G401 (cell line): Measurements from ENCODE around the gene FAM222A. TPM values are rescaled to one million over a fixed set of nuclear protein-coding genes. Genes with fewer than 3 reads are reported as not detected.

Source experiments
- DNase-seq: peaks from one replicate; pipeline ENCODE4 v3.0.0-alpha.2; 2015; ENCODE audit warnings: low spot score
- in situ Hi-C: cut with HindIII; loops from 2 replicates; pipeline ENCODE4 v1.10.0; 2016; ENCODE audit warnings: low sequenced_read_pairs, mixed read lengths
- total RNA-seq: library from RNA; depleted of rRNA; stranded (reverse); fragments of >200 nt; shearing (Covaris generic); gene quantifications from 2 replicates; pipeline ENCODE4 v1.2.3, GENCODE V29; 2014

The FAM222A gene
- total RNA-seq, 1 experiment from 2014 or later: 4.0 TPM

DNA sequence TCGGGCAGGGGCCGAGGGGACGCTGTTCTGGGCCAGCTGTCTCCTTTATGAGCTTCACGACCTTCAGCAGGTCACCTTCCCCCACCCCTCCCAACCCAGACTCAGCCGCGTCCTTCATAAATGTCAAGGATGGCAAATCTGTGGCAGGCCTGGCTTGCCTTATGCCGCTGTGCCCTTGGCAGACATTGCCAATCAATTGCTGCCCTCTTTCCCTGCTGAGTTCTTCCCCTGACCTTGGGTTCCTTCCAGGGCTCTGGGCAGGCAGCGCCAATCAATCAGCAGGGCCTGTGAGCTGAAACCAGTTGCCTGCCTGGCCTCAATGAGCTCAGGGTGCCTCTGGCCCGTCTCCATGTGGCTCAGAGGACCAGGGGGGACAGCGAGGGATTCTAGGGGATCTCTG is 7.7 kb downstream of the FAM222A start:
- DNase-seq: peak; percentile 16
- in situ Hi-C loops: no loop called here

DNA sequence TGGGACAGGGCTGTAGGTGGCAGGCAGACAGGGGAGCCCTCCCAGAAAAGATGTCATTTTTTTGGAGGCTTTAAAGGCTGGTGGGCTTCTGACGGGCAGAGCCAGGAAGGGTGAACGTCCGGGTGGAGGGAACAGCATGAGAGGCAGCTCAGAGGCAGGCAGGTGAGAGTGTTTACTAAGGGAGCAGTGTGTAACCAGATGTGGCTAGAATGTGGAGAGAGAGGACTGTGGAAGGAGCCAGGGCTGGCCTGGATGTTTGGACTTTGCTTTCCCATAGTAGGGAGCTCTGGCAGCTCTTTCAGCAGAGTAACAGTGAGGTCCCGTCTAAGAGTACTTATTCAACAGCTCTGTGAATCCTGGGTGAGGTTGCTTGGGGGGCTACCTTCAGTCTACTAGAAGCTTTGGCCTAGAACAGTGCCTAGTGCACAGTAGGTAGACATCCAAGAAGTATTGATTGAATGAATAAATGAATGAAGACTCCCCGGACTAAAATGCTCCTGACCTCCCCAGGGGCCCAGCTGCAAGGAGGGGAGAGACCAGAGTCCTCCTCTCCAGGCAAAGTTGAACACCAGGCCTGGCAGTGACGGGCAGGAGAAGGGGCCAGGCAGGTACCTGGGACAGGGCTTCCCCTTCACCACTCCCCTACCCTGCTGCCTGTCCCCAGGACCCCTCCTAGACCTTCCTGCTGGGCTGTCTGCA is 8.5 kb downstream of the FAM222A start:
- DNase-seq: no peak
- in situ Hi-C loops: no loop called here

DNA sequence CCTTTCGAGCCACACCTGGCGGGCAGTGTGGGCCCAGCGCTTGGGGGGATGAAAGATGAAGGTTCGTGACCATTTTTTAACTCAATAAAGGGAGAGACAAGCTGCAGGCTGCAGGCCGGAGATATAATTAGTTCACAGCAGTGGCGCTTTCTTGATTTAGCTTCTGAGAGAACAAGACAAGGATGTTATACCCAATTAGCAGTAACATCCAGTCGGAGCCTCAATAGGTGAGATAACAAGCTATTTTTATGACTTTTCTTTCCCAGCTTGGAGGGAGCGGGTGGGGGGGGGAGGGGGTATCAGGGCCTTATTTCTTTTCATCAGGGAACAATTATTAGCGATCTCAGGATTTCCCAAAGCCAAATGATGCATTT is 9.1 kb downstream of the FAM222A start:
- in situ Hi-C loops: no loop called here

DNA sequence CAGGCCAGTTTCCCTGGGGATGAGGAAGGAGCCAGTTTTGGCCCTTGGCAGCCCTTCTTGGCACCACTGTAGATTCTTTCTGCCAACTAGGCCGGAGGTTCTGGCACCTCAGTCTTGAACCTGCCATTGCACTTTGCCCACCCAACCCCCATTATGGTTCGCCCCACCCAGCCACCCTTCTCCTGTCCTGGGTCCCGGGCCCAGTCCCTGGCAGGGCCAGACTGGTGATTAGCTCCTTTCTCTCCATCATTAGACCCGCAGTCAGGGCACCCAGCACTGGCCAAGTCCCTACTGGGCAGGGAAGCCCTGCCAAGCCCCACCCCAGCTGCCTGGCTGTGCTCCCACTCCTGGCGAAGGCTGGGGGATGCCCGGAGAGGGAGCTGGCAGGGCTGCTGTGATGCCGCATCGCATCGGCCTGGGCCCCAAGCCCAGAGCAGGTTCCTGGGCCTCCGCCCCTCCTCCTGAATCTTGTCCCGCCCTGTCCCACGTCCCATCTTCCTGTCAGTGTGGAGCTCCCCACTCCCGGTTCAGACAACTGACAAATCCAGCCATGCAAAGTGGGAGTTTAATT is 9.8 kb downstream of the FAM222A start:
- in situ Hi-C loops: no loop called here
- DNase-seq: peak; percentile 73

More for the DNA sequence above, 9.1 kb downstream of the FAM222A start:
- peak; percentile 21 for DNase-seq

DNA sequence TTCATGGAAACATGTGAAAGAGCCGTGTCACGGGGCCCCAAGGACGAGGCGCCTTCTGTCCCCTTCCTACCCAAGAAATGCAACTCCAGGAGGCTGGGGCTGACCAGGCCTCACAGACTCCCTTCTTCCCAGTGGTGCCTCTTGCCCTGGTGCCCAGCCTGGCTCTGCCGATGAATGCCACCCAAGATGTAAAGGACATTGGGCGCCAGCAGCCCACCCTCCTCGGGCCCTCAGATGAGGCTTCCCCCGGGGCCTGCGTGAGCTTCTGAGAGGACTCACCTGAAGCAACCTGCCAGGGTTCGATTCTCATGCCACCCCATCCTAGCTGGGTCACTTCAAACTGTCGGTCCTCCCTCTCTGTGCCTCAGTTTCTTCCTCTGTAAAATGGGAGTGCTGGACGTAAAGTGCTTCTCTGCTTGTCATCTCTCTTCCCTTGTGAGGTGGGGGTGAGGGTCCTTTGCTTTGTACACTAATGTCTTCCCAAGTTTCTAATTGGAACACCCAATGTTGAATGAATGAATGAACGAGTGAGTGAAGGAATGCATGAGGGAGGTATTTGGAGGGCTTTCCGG is 10.8 kb downstream of the FAM222A start:
- DNase-seq: no peak
- in situ Hi-C loops: no loop called here

DNA sequence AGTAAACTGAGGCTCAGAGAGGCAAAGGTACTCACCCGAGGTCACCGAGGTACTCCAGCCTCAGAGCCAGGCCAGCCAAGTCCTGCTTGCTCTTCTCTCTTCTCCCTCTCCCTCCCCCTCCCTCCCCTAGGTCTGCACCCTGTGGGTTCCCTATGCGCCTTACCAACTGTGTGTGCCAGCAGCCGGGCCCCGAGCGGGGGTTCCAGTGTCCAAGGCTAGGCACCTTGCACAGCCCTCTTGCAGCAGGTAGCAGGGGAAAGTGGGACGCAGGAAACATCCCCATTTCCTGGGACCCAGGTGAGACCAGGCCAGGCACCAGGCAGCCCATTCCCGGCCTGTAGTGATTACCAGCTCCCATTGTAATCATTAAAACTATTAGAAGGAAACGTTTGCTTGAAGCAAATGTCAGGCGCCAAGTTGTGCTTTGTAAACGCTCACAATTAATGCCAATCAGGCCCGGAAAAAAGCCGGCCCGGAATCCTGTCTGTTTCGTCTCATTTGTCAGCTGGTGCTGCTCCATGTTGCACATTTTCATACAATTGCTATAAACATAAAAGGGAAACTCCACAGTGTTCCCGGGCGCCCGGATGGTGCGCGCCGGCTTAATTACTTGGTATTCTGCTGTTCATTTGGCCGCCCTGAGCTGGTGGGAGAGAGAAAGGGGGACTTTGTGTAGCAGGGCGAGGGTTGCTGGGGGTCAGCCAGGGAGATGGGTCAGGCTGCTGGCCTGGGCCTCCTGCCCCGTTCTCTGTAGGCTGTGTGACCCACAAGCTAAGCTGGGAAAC is 11.9 kb downstream of the FAM222A start:
- in situ Hi-C loops: no loop called here
- DNase-seq: peak; percentile 32

DNA sequence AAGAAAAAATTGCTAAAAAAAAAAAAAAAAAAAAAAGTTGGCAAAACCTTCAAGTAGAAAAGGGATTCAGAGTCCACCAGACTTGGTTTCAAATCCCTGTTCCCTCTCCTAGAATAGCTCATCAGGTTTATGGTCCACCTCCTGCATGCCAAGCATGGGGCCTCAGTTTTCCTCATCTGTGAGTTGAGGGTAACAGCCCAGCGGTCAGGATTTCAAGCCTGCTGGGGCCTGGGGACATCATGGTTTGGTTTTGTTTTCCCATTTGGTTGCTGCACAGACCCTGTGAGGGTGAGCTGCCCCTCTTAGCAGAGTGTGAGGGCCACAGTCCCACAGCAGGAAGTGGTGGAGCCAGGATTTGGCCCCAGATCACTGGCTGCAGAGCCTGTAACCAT is 12.5 kb downstream of the FAM222A start:
- in situ Hi-C loops: no loop called here
- no peak for DNase-seq

DNA sequence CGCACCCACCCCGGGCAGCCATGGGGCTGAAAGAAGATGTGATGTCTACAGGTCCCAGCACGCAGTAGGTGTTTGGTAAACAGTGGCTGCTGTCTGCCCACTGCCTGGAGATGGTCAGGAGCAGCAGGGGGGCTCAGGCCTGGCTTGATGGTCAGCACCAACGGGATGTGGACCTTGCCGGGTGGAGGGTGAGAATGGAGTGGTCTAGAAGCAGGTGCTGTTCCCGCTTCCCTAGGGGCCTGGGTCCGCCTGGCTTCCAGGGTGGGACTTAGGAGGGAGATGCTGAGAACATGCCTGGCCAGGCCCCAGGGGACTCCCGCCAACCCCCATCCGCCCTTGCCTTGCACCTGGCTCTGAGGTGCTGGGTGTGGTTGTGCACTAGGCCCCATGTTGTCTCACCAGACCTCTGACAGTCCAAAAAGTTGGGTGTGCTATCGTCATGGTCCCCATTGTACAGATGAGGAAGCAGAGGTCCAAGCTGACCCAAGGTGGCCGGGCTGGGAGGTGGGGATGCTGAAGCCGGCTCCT is 12.9 kb downstream of the FAM222A start:
- no peak for DNase-seq
- in situ Hi-C loops: no loop called here

DNA sequence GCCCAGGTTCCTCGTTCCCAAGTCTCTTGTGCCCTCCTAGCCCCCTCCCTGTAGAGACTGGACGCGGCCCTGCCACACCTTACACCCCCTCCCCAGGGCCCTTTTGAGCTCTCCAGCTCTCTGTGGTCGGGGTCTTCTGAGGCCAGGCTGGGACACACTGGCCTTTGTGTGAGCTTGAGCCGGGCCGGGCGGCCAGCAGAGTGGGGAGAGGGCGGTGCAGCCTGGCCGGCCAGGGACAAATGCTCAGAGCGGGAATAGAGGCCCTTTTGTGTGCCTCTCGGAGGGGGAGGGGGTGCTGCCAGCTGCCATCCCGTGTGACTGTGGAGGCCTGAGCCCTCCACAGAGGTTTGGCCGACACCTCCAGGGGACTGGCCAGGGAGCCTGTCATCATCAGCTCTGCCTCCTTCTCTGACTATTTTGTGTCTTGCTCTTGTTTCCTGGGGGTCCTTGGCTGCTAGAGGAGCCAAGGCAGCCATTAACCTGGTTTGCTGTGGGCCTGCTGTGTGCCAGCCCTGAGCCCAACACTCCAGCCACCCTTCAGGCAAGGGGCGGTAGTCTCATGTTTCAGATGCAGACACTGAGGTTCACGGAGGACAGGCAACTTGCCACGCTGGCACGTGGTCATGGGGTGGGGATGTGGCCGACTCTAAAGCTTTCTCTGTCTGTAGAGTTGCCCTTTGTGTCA is 13.6 kb downstream of the FAM222A start:
- peak; percentile 37 for DNase-seq
- in situ Hi-C loops: no loop called here

DNA sequence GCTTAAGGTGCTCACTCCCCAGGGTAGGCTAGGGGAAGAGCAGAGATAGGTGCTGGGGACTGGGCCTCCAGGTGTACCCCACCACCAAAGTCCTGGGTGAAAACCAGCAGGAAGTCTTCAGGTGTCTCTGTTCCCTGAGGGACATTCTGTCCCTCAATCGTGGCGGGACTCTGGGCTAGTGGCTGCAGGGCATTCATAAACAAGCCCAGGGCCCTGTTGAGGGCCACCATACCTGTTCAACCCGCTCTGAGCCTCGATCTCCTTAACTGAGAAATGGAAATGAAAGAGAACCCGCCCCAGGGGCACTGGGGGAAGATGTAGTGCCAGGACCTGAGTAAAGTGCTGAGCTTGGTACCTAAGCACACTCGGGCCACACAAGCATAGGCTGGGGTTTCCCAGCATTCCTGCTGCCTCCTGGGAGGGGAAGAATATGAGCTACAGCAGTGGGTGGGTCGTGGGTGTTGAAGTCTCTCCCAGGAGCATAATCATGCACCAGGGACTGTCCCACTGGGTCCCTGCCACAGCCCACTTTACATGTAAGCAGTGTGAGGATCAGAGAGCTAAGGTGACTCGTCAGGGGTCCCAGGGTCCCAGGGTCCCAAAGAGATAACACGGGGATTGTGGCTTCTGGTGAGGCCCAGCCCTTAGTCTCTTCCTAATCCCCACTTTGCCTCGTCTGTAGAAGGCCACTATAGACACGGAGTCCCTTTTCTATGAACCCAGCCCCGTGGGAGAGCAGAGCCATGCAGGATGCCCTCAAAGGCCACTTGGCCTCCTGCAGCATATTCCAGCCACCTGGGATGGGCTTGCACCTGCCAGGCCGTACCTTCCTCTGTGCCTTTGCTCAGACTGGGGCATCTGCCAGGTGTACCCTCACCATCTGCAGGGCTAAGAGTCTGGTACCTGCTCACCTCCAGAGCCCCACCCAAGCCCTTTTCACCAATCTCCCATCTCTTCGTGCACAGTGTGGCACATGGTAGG is 14.4 kb downstream of the FAM222A start:
- DNase-seq: no peak
- in situ Hi-C loops: no loop called here

DNA sequence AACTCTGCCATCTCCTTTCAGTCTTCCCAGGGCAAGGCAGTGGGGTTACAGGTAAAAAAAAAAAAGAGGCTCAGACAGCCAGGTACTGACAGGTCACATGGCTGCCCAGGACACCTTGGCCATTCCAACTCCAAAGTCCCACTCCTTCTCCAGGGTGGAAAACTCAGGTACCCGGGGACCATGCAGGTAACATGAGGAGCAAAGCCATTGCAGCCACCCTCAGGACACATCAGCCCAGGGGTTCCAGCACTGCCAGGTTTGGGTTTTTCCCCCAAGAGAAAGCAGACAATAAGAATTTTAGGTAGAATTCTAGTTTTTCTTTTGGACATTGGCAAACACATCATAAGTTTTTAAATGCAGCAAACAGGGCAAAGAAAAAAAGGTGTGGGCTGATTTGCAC is 15.3 kb downstream of the FAM222A start:
- no peak for DNase-seq
- in situ Hi-C loops: no loop called here

DNA sequence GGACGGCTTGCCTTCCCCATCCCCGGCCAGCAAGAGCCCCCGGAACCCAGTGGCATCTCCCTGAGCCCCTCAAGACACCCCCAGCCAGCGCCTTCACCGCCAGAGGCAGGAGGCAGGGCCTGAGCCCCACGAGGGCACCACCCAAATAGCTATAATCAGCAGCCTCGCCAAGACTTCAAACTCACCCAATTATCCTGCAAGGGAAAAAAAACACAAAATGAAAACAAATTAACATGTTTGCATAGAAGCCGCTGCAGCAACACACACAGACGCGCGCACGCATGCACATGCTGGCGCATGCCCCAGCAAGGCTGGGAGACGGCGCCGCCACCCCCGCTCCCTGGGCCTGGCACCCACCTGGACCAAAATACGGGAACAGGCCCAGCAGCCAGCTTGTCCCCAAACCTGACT is 15.8 kb downstream of the FAM222A start:
- in situ Hi-C loops: no loop called here
- DNase-seq: no peak

DNA sequence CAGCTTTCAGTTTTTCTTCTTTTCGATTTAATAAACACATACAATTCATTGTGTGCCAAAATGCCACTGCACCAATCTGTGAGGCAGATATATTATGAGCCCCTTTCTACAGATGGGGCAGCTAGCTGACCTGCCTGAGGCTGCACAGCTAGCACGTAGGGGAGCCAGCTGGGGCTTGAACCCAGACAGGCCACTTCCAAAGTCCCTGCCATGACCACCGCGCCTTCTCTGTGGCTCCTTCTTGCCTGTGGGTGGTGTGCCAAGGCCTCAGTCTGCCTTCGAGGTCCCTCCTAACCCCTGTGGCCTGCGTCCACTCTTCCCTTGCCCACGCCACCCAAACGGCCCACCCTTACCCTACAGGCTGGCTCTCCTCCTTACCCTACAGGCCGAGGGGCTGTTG is 16.2 kb downstream of the FAM222A start:
- DNase-seq: no peak
- in situ Hi-C loops: no loop called here

DNA sequence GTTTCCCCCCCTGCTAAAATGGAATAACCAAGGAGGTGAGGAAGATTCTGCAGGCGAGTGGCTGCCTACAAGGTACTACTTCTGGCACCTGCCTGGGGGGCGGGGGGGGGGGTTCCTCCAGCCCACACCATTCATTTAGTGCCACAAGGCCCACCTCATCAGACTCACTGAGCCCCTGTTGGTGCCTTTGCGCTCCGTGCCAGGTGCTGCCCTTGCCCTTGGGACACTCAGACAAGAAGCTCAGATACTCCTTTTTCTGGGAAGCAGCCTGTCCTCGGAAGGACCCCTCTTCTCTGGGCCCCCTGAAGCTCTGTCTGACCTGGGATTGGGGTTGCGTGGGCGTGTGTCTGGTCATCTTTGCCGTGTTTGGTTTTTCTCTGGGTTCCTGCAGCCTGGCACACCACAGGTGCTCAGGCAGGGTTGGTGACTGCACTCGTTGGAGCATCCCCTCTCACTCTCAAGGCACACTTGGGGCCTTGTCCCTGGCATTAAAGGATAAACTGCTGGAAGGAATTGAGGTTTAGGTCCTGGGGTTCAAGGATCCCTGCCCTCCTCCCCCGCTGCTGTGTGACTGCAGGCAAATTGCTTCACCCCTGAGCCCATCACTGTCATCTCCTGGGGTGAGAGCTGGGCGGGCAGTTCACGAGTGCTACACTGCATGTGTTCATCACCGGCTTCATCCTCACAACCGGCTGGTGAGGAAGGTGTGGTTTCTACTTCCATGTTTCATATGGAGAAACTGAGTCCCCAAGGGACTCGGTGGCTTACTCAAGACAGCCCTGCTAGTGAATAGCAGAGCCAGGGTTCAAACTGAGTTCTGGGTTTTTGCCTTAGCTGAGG is 16.9 kb downstream of the FAM222A start:
- in situ Hi-C loops: no loop called here
- DNase-seq: no peak

DNA sequence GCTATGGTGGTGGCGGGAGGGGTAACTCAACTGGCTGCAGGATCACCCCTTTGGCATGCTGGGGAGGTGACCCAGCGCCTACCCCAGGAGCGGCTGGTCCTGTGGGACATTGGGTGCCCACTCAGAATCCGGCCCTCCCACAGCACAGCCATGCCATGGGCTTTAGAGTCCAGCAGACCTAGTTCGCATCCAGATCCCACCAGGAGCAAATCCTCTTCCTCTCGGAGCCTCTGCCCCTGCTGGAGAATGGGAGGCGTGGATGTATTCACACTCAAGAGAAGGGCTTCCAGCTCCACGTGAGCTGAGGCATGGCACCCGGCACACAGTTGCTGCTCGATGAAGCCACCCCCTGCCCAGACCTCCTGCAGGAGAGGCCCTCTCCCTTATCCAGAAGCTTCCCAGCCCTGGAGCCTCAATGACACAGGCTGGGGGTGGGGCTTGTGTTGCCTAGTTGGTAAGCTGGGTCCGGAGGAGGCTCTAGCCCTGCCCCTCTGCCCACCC is 17.7 kb downstream of the FAM222A start:
- in situ Hi-C loops: no loop called here
- no peak for DNase-seq

DNA sequence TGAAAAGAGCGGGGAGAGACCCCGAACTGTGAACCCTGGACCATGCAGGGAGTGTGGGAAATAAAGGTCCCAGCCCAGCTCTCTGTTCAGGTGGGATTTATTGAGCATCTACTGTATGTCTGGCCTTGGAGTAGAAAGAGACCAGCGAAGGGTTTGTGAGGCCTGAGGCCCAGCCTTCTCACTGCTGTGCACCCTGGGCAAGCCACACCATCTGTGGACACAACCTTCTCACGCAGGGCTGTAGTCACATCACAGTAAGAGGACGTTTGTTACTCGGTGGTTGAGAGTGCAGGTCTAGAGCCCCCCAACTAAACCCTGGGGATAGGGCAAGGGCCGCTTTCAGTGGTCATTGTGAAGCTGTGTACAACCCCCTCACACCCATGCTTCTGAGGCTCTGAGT is 18.2 kb downstream of the FAM222A start:
- DNase-seq: no peak
- in situ Hi-C loops: no loop called here
